Loucy (cell line): ENCODE results near the gene CD151.

Source experiments
- H2AFZ ChIP-seq: fragments of 200-600 bp; sonication (generic); 2 replicates; pipeline ENCODE4 v1.6.0; 2016; ENCODE audit warnings: antibody characterized with exemption, mild to moderate bottlenecking, low read length, moderate library complexity
- H3F3A ChIP-seq: fragments of 200-600 bp; 2 replicates; pipeline ENCODE4 v1.6.0; 2016; ENCODE audit warnings: antibody characterized with exemption, low read depth, mild to moderate bottlenecking
- H3K27me3 ChIP-seq: fragments of 200-600 bp; sonication (generic); 2 replicates; pipeline ENCODE4 v1.6.1; 2014; ENCODE audit warnings: low read length, mild to moderate bottlenecking; ENCODE audit not compliant: insufficient read depth, poor library complexity, severe bottlenecking
- H3K36me3 ChIP-seq: fragments of 200-600 bp; sonication (generic); 2 replicates; pipeline ENCODE4 v1.6.1; 2016; ENCODE audit warnings: low read length; ENCODE audit not compliant: insufficient read depth
- H3K4me1 ChIP-seq: fragments of 200-600 bp; sonication (generic); 2 replicates; pipeline ENCODE4 v1.5.1; 2014; ENCODE audit warnings: low read length, mild to moderate bottlenecking; ENCODE audit not compliant: insufficient read depth, poor library complexity, severe bottlenecking
- H3K4me2 ChIP-seq: fragments of 200-600 bp; sonication (generic); 2 replicates; pipeline ENCODE4 v1.6.0; 2014; ENCODE audit warnings: antibody characterized with exemption, low read length, low read depth, mild to moderate bottlenecking; ENCODE audit not compliant: poor library complexity, severe bottlenecking
- H3K4me3 ChIP-seq: fragments of 200-600 bp; sonication (generic); 2 replicates; pipeline ENCODE4 v1.5.1; 2014; ENCODE audit warnings: low read length, mild to moderate bottlenecking, mixed read lengths; ENCODE audit not compliant: poor library complexity, severe bottlenecking
- H3K79me2 ChIP-seq: fragments of 200-600 bp; sonication (generic); 2 replicates; pipeline ENCODE4 v1.6.1; 2014; ENCODE audit warnings: low read length; ENCODE audit not compliant: insufficient read depth
- H3K9ac ChIP-seq: fragments of 200-600 bp; sonication (generic); 2 replicates; pipeline ENCODE4 v1.6.0; 2014; ENCODE audit warnings: mild to moderate bottlenecking, low read depth, low read length, moderate library complexity; ENCODE audit not compliant: poor library complexity, severe bottlenecking
- H3K9me2 ChIP-seq: fragments of 200-600 bp; sonication (generic); replicated peaks from 2 replicates; pipeline ENCODE4 v1.6.1; 2016; ENCODE audit warnings: low read depth, low read length, mixed read lengths
- H3K9me3 ChIP-seq: fragments of 200-600 bp; sonication (generic); 2 replicates; pipeline ENCODE4 v1.6.1; 2014; ENCODE audit warnings: mild to moderate bottlenecking, antibody characterized with exemption, low read length, low read depth; ENCODE audit not compliant: insufficient read depth
- H4K20me1 ChIP-seq: fragments of 200-600 bp; sonication (generic); 2 replicates; pipeline ENCODE4 v1.6.0; 2014; ENCODE audit warnings: antibody characterized with exemption, low read length, mild to moderate bottlenecking; ENCODE audit not compliant: insufficient read depth, poor library complexity, severe bottlenecking
- CTCF ChIP-seq: fragments of 200-600 bp; sonication (generic); conservative IDR thresholded peaks from 2 replicates; pipeline ENCODE4 v1.5.1; 2014; ENCODE audit warnings: mild to moderate bottlenecking, antibody characterized with exemption, low read length
- EZH2phosphoT487 ChIP-seq: fragments of 200-600 bp; IDR thresholded peaks from 2 replicates; pipeline ENCODE4 v1.6.1; 2018; ENCODE audit warnings: antibody characterized with exemption, mild to moderate bottlenecking, moderate library complexity, borderline replicate concordance

CD151 gene

GRCh38 chr11:871472-871871, 38.7 kb downstream of the CD151 start:
- no peaks in the 10 kb centered on the region for H3K36me3 ChIP-seq
- H3K9ac ChIP-seq: no peak overlapping the region
- no peak for TF ChIP-seq EZH2phosphoT487
- no peak for TF ChIP-seq CTCF

GRCh38 chr11:872799-873198, 40.0 kb downstream of the CD151 start:
- Histone ChIP-seq H3K9ac (no peak overlapping the region), H4K20me1 (no peaks in the 10 kb centered on the region), H3K36me3 (no peaks in the 10 kb centered on the region), H3K4me3 (no peak overlapping the region), H2AFZ (no peak overlapping the region), H3F3A (no peaks in the 10 kb centered on the region), H3K9me2 (no peaks in the 10 kb centered on the region), H3K4me1 (no peaks in the 10 kb centered on the region), H3K27me3 (no peaks in the 10 kb centered on the region), H3K4me2 (no peak overlapping the region), H3K9me3 (no peaks in the 10 kb centered on the region), H3K79me2 (no peaks in the 10 kb centered on the region)
- TF ChIP-seq CTCF (no peak), EZH2phosphoT487 (no peak)

More at GRCh38 chr11:871472-871871, 38.7 kb downstream of the CD151 start:
- Histone ChIP-seq H2AFZ (no peak overlapping the region), H4K20me1 (no peaks in the 10 kb centered on the region), H3K27me3 (no peaks in the 10 kb centered on the region), H3K79me2 (no peaks in the 10 kb centered on the region), H3K9me2 (no peaks in the 10 kb centered on the region), H3K4me1 (no peaks in the 10 kb centered on the region), H3K9me3 (no peaks in the 10 kb centered on the region), H3K4me3 (no peak overlapping the region), H3F3A (no peaks in the 10 kb centered on the region), H3K4me2 (no peak overlapping the region)

GRCh38 chr11:873706-874105, 41.0 kb downstream of the CD151 start:
- no peaks in the 10 kb centered on the region for H3K27me3 ChIP-seq

More at GRCh38 chr11:873706-874105, 41.0 kb downstream of the CD151 start:
- Histone ChIP-seq H3K9me3 (no peaks in the 10 kb centered on the region), H3K9me2 (no peaks in the 10 kb centered on the region), H4K20me1 (no peaks in the 10 kb centered on the region), H3K4me3 (no peak overlapping the region), H3K36me3 (no peaks in the 10 kb centered on the region), H3K4me2 (no peak overlapping the region), H2AFZ (no peak overlapping the region), H3K79me2 (no peaks in the 10 kb centered on the region), H3K9ac (no peak overlapping the region), H3F3A (no peaks in the 10 kb centered on the region), H3K4me1 (no peaks in the 10 kb centered on the region)
- TF ChIP-seq CTCF: no peak
- TF ChIP-seq EZH2phosphoT487: no peak
